ENCODE measurements around the gene MAP2K5.

Gene MAP2K5

GRCh38 chr15:67813104-67813634 lies 270.7 kb downstream of the MAP2K5 start:
- DNase-seq, result no peak

- no peak for DNase-seq
Observed at GRCh38 chr15:67815036-67815592, 272.6 kb downstream of the MAP2K5 start.

GRCh38 chr15:67816668-67817067 lies 274.2 kb downstream of the MAP2K5 start:
- no peak for DNase-seq

GRCh38 chr15:67818464-67818863 lies 276.0 kb downstream of the MAP2K5 start:
- DNase-seq, result no peak

- no peak for DNase-seq
Observed at GRCh38 chr15:67819636-67820035, 277.1 kb downstream of the MAP2K5 start.

GRCh38 chr15:67820122-67820991 lies 277.9 kb downstream of the MAP2K5 start:
- no peak for DNase-seq

GRCh38 chr15:67820992-67821783 lies 278.7 kb downstream of the MAP2K5 start:
- no peak for DNase-seq

GRCh38 chr15:67821784-67822440 lies 279.4 kb downstream of the MAP2K5 start:
- no peak for DNase-seq

- DNase-seq, result no peak
Observed at GRCh38 chr15:67822537-67823313, 280.2 kb downstream of the MAP2K5 start.

GRCh38 chr15:67823314-67824196 lies 281.1 kb downstream of the MAP2K5 start:
- no peak for DNase-seq

GRCh38 chr15:67824197-67824968 lies 281.9 kb downstream of the MAP2K5 start:
- DNase-seq, result no peak

- no peak for DNase-seq
Observed at GRCh38 chr15:67824976-67825880, 282.7 kb downstream of the MAP2K5 start, which contains the start of gene SKOR1. TSS of gene SKOR1 (plus strand) at chr15:67825509. CDS start at chr15:67825603, 94 bp downstream.

- no peak for DNase-seq
Observed at GRCh38 chr15:67825881-67826716, 283.6 kb downstream of the MAP2K5 start.

GRCh38 chr15:67826717-67827561 lies 284.4 kb downstream of the MAP2K5 start:
- DNase-seq, result no peak

- DNase-seq, result no peak
Observed at GRCh38 chr15:67827562-67828277, 285.2 kb downstream of the MAP2K5 start.

GRCh38 chr15:67828278-67828968 lies 285.9 kb downstream of the MAP2K5 start:
- DNase-seq, result no peak
